Measurements from ENCODE around the gene NCOR2. TPM values are rescaled to one million over a fixed set of nuclear protein-coding genes. Genes with fewer than 3 reads are reported as not detected.

Gene NCOR2
- total and polyA plus RNA-seq, 12 donors: 16.9 to 243 (median 173) TPM

DNA sequence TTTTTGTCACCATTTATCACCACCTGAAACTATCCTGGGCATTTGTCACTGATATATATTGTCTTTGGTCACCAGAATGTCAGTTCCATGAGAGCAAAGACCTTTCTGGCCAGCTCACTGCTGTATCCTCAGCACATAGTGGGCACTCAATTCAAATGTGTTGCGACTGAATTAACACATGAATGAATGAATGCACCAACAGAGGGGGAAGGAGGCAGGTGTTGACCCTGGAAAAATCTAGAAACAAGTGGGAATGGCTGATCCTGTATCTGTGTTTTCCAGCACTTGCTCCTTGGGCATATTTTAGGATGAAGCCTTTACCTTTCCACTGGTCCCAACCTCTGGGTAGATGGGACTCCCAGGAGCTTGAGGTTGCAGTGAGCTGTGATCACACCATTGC is 3.4 kb upstream of the NCOR2 start:
- Histone ChIP-seq H3K27ac (no peak overlapping the region), H3K36me3 (replicated peaks in 1 of 2) (no peaks in the 10 kb centered on the region), H3K27me3 (no peaks in the 10 kb centered on the region), H3K9me3 (replicated peaks in 1 of 3) (no peaks in the 10 kb centered on the region), H3K4me3 (no peak overlapping the region), H3K4me1 (replicated peaks in 1 of 2) (peaks cover 19 to 20% of the 10 kb centered on the region in 2 donors)
- TF ChIP-seq POLR2A (IDR thresholded peaks at IDR 0.05): no peak
- TF ChIP-seq CTCF (IDR thresholded peaks at IDR 0.05): no peak
- no peak for DNase-seq
- intact Hi-C loops (cut with DNase I): no loop called here
- WGBS, 4 donors: 91 to 100% (median 99%) methylated on average over 1 of the region's 1 CpG

GRCh38 chr12:124569375-124570148 is 2.1 kb upstream of the NCOR2 start:
- Histone ChIP-seq H3K4me3 (no peak overlapping the region), H3K27ac (peak overlapping the region in 3 of 5 donors; percentile 83 to 93 (median 85)), H3K9me3 (replicated peaks in 1 of 3) (no peaks in the 10 kb centered on the region), H3K36me3 (replicated peaks in 1 of 2) (no peaks in the 10 kb centered on the region), H3K4me1 (replicated peaks in 1 of 2) (peaks cover 31 to 33% of the 10 kb centered on the region in 2 donors), H3K27me3 (no peaks in the 10 kb centered on the region)
- intact Hi-C loops (cut with DNase I): loop anchor here (5.0 to 10.0 kb wide), 3 partner anchors 108 to 198 kb away; no protein-coding TSS in a partner anchor
- TF ChIP-seq POLR2A (IDR thresholded peaks at IDR 0.05) (no peak), CTCF (IDR thresholded peaks at IDR 0.05) (no peak)
- no peak for DNase-seq
- 84 to 91% (median 88%) methylated on average over 15 to 17 of the region's 17 CpGs for WGBS, 4 donors

DNA sequence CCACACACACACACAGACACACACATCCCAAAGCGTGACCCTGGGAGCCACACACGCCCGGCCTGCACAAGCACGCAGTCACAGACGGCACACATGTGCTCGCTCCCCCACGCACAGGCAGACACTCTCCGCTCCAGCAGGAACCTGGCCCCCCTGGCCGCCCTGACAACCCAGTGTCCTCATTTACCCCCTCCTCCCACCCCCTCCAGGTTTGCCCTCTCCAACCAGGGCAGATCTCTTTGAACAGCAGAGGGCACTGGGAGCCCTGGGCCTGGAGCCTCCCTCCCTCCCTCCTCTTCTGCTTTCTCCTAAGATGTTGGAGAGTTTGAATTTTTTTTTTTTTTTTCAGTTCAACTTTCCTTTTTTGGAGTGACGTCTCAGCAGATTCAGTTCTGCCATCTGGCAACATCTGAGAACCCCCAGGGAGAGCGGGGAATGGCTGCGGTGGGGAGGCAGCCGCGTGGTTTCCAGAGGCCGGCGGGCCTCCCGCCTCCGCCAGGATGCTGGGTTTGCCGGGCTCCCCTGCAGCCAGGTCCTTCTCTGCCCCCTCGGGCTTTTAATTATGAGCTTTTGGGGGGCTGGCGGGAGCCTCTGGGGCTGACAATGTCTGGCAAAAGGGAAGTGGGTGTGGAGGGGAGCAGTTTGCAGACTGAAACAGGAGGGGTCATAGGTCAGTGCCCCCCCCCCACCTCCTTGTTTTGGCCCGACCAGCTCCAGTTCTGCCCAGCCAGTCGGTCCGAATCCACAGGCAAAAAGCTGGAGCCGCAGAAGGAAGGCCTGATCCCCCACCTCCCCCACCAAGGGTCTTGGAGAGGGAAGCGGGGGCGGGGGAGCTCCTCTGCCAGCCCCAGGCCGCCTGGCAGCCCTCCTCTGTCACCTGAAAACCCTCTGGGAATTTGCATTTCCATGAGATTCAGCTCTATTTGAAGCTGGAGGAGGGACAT is 1.3 kb upstream of the NCOR2 start:
- Histone ChIP-seq H3K36me3 (replicated peaks in 1 of 2) (no peaks in the 10 kb centered on the region), H3K4me1 (replicated peaks in 1 of 2) (peaks cover 37 to 39% of the 10 kb centered on the region in 2 donors), H3K4me3 (peak overlapping the region in 1 of 4 donors; percentile 47), H3K27ac (peak overlapping the region in 4 of 5 donors; percentile 85 to 99 (median 90)), H3K9me3 (replicated peaks in 1 of 3) (no peaks in the 10 kb centered on the region), H3K27me3 (no peaks in the 10 kb centered on the region)
- intact Hi-C loops (cut with DNase I): loop anchor here (5.0 to 10.0 kb wide), 3 partner anchors 109 to 199 kb away; no protein-coding TSS in a partner anchor
- 31 to 38% (median 35%) methylated on average over 10 to 28 of the region's 28 CpGs for WGBS, 4 donors
- DNase-seq: peak; percentile 65 to 86 (median 76)
- TF ChIP-seq POLR2A (IDR thresholded peaks at IDR 0.05): no peak
- peak; percentile 8 to 49 (median 28) for TF ChIP-seq CTCF (IDR thresholded peaks at IDR 0.05)
